HepG2 (cell line): Measurements from ENCODE around the gene GPER1. TPM values are rescaled to one million over a fixed set of nuclear protein-coding genes. Genes with fewer than 3 reads are reported as not detected.
A peak's percentile ranks its signal among the peaks of the same experiment; 100 is the strongest.

ENCODE experiments used
- BHLHE40 ChIP-seq: IDR thresholded peaks from 2 replicates; pipeline ENCODE4 v1.6.1; 2011; ENCODE audit warnings: low read length, improper control_type of control experiment
- BRF2 ChIP-seq: sonication (generic); formaldehyde crosslinking; IDR thresholded peaks from 2 replicates; pipeline ENCODE4 v1.8.1; 2022; ENCODE audit warnings: mild to moderate bottlenecking, missing genetic modification reagents
- CC2D1A ChIP-seq: sonication (generic); formaldehyde crosslinking; IDR thresholded peaks from 2 replicates; pipeline ENCODE4 v1.8.1; 2023; ENCODE audit warnings: mild to moderate bottlenecking, missing genetic modification reagents
- DZIP1 ChIP-seq: sonication (generic); formaldehyde crosslinking; IDR thresholded peaks from 2 replicates; pipeline ENCODE4 v1.5.0; 2020; ENCODE audit warnings: mild to moderate bottlenecking, missing genetic modification reagents
- FOXO1 ChIP-seq: sonication (generic); formaldehyde crosslinking; IDR thresholded peaks from 2 replicates; pipeline ENCODE4 v1.4.0; 2020; ENCODE audit warnings: missing genetic modification reagents
- FOXO4 ChIP-seq: sonication (generic); formaldehyde crosslinking; conservative IDR thresholded peaks from 2 replicates; pipeline ENCODE4 v1.8.1; 2023; ENCODE audit warnings: missing genetic modification reagents
- IKZF1 ChIP-seq: fragments of 450-650 bp; IDR thresholded peaks from 2 replicates; pipeline ENCODE4 v1.7.1; 2016
- NRL ChIP-seq: sonication (generic); formaldehyde crosslinking; IDR thresholded peaks from 2 replicates; pipeline ENCODE4 v1.5.0; 2020; ENCODE audit warnings: missing genetic modification reagents, mild to moderate bottlenecking, moderate library complexity, borderline replicate concordance
- RFX5 ChIP-seq: IDR thresholded peaks from 2 replicates; pipeline ENCODE4 v1.6.1; 2011; ENCODE audit warnings: low read depth, low read length, improper control_type of control experiment
- SALL2 ChIP-seq: sonication (generic); formaldehyde crosslinking; IDR thresholded peaks from 2 replicates; pipeline ENCODE4 v1.8.1; 2023; ENCODE audit warnings: mild to moderate bottlenecking, missing genetic modification reagents, inconsistent platforms
- SNAI1 ChIP-seq: sonication (generic); formaldehyde crosslinking; IDR thresholded peaks from 2 replicates; pipeline ENCODE4 v1.5.0; 2020; ENCODE audit warnings: mild to moderate bottlenecking, missing genetic modification reagents, borderline replicate concordance
- ZNF10 ChIP-seq: sonication (generic); formaldehyde crosslinking; IDR thresholded peaks from 2 replicates; pipeline ENCODE4 v1.4.0; 2020; ENCODE audit warnings: mild to moderate bottlenecking, low read depth, missing genetic modification reagents, borderline replicate concordance
- ZNF652 ChIP-seq: IDR thresholded peaks from 2 replicates; pipeline ENCODE4 v1.6.1; 2016; ENCODE audit warnings: low read depth, borderline replicate concordance
- ZNF670 ChIP-seq: sonication (generic); formaldehyde crosslinking; IDR thresholded peaks from 2 replicates; pipeline ENCODE4 v1.8.0; 2022; ENCODE audit warnings: mild to moderate bottlenecking, missing genetic modification reagents, borderline replicate concordance
- ZSCAN29 ChIP-seq: sonication (generic); formaldehyde crosslinking; conservative IDR thresholded peaks from 2 replicates; pipeline ENCODE4 v1.4.0; 2020; ENCODE audit warnings: mild to moderate bottlenecking, missing genetic modification reagents
- polyA plus RNA-seq, 8 experiments: library from polyadenylated mRNA; depleted of rRNA in 3 of 8; stranded (reverse) in 7 of 8; unstranded in 1 of 8; fragments of >200 nt; fragmentation: Illumina TruSeq in 4 of 8; extraction: Trizol in 4 of 8; gene quantifications; 2 replicates each; pipeline versions ENCODE4 v1.2.1 to v1.2.3, GENCODE V29; 2011 to 2016; ENCODE audit warnings: low read depth in 4 of 8, missing spikeins in 1 of 8, mixed read lengths in 1 of 8; ENCODE audit not compliant: insufficient read depth in 1 of 8
- total RNA-seq, 5 experiments: library from RNA; depleted of rRNA; stranded (reverse); fragments of >200 nt; fragmentation: Illumina TruSeq; extraction: Trizol; gene quantifications; 2 replicates each; pipeline ENCODE4 v1.2.3, GENCODE V29; 2016; ENCODE audit warnings: low read depth in 1 of 5
- TF ChIP-seq, protein P1 (sequence below): sonication (generic); formaldehyde crosslinking; IDR thresholded peaks from 2 replicates; pipeline ENCODE4 v1.5.0; 2020; ENCODE audit warnings: mild to moderate bottlenecking, missing genetic modification reagents

Gene GPER1
- total and polyA plus RNA-seq, 2 of the 13 experiments (the other 11 are each of a cell fraction or from before 2014, with no cell fraction given), result 12.7 to 19.7 TPM

DNA sequence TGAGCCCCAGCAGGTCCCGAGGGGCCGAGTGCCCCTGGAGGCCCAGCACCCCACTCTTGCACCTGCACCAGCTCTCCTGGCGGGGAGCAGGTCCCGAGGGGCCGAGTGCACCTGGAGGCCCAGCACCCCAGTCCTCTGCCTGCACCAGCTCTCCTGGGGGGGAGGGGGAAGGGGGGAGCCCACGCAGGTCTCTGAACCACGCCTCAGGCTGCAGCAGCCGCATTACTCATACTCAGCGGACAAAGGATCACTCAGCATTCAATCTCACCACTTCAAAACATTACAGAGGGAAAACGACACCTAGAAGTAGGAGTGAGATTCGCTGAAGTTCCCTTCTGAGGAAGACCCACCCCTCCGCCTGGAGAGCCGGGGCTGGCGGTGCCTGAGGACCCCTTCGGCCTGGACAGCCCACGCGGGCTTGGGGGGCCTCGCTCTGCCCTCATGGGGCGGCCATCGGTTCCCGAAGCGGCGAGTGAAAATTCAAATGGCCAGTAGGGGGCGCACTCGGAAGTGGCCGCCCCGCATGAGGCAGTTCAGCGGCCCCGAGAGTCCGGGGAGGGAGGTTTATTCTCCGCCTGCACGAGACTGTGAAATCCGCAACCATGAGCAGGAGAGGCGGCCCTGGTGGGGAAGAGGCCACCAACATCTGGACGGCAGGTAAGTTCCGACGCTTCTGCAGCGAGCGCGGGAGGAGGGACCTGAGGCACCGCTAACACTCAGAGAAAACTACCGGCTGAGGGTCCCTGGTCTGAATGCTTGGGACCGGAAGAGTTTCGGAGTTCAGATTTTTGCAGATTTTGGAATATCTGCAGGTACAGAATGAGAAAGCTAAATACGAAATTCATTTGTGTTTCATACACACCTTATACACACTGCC, 1.1 kb upstream of the GPER1 start (continued):
- no peak for TF ChIP-seq ZNF670 (CRISPR knock-in tag)
- TF ChIP-seq CC2D1A, result no peak
- no peak for TF ChIP-seq RFX5
- TF ChIP-seq DZIP1 (CRISPR knock-in tag), result peak; percentile 12; the same call in 1 of the 2 replicates
- no peak for TF ChIP-seq SNAI1
- peak; percentile 72; the same call in 1 of the 2 replicates for TF ChIP-seq BRF2 (CRISPR knock-in tag)
- TF ChIP-seq FOXO1 (CRISPR knock-in tag), result no peak; the same call in 1 of the 2 replicates
- TF ChIP-seq FOXO4, result no peak
- TF ChIP-seq IKZF1, result no peak
- no peak for TF ChIP-seq ZNF10 (CRISPR knock-in tag)
- 0 out of 2 replicates have a peak, but pooled peaks have one; percentile 8 for TF ChIP-seq NRL
- TF ChIP-seq ZSCAN29, result 0 out of 2 replicates have a peak, but pooled peaks have one; percentile 29
- no peak for TF ChIP-seq SALL2 (CRISPR knock-in tag)
- 0 out of 2 replicates have a peak, but pooled peaks have one; percentile 32 for TF ChIP-seq ZNF652 (CRISPR knock-in tag)
- peak; percentile 82 for TF ChIP-seq BHLHE40
- TF ChIP-seq, protein P1, sequence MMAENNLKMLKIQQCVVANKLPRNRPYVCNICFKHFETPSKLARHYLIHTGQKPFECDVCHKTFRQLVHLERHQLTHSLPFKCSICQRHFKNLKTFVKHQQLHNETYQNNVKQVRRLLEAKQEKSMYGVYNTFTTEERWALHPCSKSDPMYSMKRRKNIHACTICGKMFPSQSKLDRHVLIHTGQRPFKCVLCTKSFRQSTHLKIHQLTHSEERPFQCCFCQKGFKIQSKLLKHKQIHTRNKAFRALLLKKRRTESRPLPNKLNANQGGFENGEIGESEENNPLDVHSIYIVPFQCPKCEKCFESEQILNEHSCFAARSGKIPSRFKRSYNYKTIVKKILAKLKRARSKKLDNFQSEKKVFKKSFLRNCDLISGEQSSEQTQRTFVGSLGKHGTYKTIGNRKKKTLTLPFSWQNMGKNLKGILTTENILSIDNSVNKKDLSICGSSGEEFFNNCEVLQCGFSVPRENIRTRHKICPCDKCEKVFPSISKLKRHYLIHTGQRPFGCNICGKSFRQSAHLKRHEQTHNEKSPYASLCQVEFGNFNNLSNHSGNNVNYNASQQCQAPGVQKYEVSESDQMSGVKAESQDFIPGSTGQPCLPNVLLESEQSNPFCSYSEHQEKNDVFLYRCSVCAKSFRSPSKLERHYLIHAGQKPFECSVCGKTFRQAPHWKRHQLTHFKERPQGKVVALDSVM (CRISPR knock-in tag), result peak; percentile 94
